ENCODE measurements around the gene ADGRG1.

ADGRG1 gene

GRCh38 chr16:57699899-57700298 is 71.5 kb downstream of the ADGRG1 start:
- CTCF ChIA-PET, result interaction anchor here (0.6 to 0.7 kb wide), 2 partner anchors 56 to 1050 kb away, joined by 3 read pairs; no protein-coding TSS in a partner anchor
- no peak for TF ChIP-seq ZNF366 (tag by site-specific recombination; conservative IDR thresholded peaks at IDR 0.05)
- TF ChIP-seq ZNF785 (tag by site-specific recombination; IDR thresholded peaks at IDR 0.05), result no peak
- TF ChIP-seq ZNF768 (tag by site-specific recombination; IDR thresholded peaks at IDR 0.05), result no peak
- no peak for TF ChIP-seq ZNF37A (tag by site-specific recombination; IDR thresholded peaks at IDR 0.05)
- TF ChIP-seq TRIM28 (IDR thresholded peaks at IDR 0.05; ENCODE audit: borderline replicate concordance, low read length), result no peak
- no peak for TF ChIP-seq ZBTB49 (tag by site-specific recombination; IDR thresholded peaks at IDR 0.05; ENCODE audit: low read depth)
- TF ChIP-seq HOXC10 (CRISPR knock-in tag; IDR thresholded peaks at IDR 0.05), result no peak
- TF ChIP-seq PBX3 (CRISPR knock-in tag; IDR thresholded peaks at IDR 0.05), result no peak
- TF ChIP-seq ZSCAN16 (tag by site-specific recombination; IDR thresholded peaks at IDR 0.05), result no peak
- TF ChIP-seq KLF9 (tag by site-specific recombination; IDR thresholded peaks at IDR 0.05; ENCODE audit: low read depth), result no peak
- TF ChIP-seq ZNF664 (tag by site-specific recombination; IDR thresholded peaks at IDR 0.05), result no peak
- TF ChIP-seq ZFP69B (tag by site-specific recombination; IDR thresholded peaks at IDR 0.05), result no peak
- no peak for TF ChIP-seq ZNF266 (tag by site-specific recombination; IDR thresholded peaks at IDR 0.05; ENCODE audit: low read depth)
- TF ChIP-seq ZNF560 (tag by site-specific recombination; IDR thresholded peaks at IDR 0.05; ENCODE audit: borderline replicate concordance), result no peak
- TF ChIP-seq ZNF837 (tag by site-specific recombination; IDR thresholded peaks at IDR 0.05), result no peak
- TF ChIP-seq KLF8 (tag by site-specific recombination; IDR thresholded peaks at IDR 0.05), result no peak
- POLR2A ChIA-PET, result no interaction called here
- Histone ChIP-seq H3K36me3 (ENCODE audit: control insufficient read depth in 2 of 2, insufficient read depth in 1 of 2, low read length in 2 of 2) (no peaks in the 10 kb centered on the region), H3K4me3 (ENCODE audit: low read depth, low read length) (no peak overlapping the region), H3K9me3 (ENCODE audit: control insufficient read depth, insufficient read depth, low read depth, low read length) (no peaks in the 10 kb centered on the region), H3K4me1 (ENCODE audit: control insufficient read depth, insufficient read depth, low read length) (no peaks in the 10 kb centered on the region), H3K27ac (ENCODE audit: extremely low read depth, low read depth, low read length) (no peak overlapping the region)

- H3K9me3 ChIP-seq (ENCODE audit: control insufficient read depth, insufficient read depth, low read depth, low read length), result no peaks in the 10 kb centered on the region
- CTCF ChIA-PET, result interaction anchor here (0.6 to 1.9 kb wide), 3 partner anchors 52 to 276 kb away, joined by 3 to 5 read pairs (median 4); no protein-coding TSS in a partner anchor
- peak; percentile 55 for TF ChIP-seq ZNF335 (tag by site-specific recombination; conservative IDR thresholded peaks at IDR 0.05)
- no peak for TF ChIP-seq ZNF423 (tag by site-specific recombination; IDR thresholded peaks at IDR 0.05)
- TF ChIP-seq PRDM6 (tag by site-specific recombination; IDR thresholded peaks at IDR 0.05), result no peak
- no peak for TF ChIP-seq ZNF433 (tag by site-specific recombination; IDR thresholded peaks at IDR 0.05; ENCODE audit: low read depth)
- no peaks in the 10 kb centered on the region for H3K36me3 ChIP-seq (ENCODE audit: control insufficient read depth in 2 of 2, insufficient read depth in 1 of 2, low read length in 2 of 2)
- POLR2A ChIA-PET, result no interaction called here
- no peak overlapping the region for H3K27ac ChIP-seq (ENCODE audit: extremely low read depth, low read depth, low read length)
- no peaks in the 10 kb centered on the region for H3K4me1 ChIP-seq (ENCODE audit: control insufficient read depth, insufficient read depth, low read length)
- H3K4me3 ChIP-seq (ENCODE audit: low read depth, low read length), result no peak overlapping the region
These were observed 72.5 kb downstream of the ADGRG1 start for GRCh38 chr16:57700781-57701551.
